HG03045 (cell line): ENCODE data around the gene KDM5B.
"Not testable (repeated sequence)": the region's sequence is repeated elsewhere in the genome, so short reads cannot be mapped to it uniquely, and the experiment has no call there.

Experiments
- ATAC-seq: cut with Tn5 transposase; IDR thresholded peaks from one replicate; pipeline ENCODE4 v1.9.1; 2021; ENCODE audit warnings: mild to moderate bottlenecking, moderate library complexity; ENCODE audit not compliant: unreplicated experiment

KDM5B gene

GRCh38 chr1:202794051-202794740 lies 14.0 kb downstream of the KDM5B start:
- no peak for ATAC-seq

GRCh38 chr1:202791077-202791747 lies 17.0 kb downstream of the KDM5B start:
- ATAC-seq = no peak

GRCh38 chr1:202788800-202789199 lies 19.4 kb downstream of the KDM5B start:
- no peak for ATAC-seq

- no peak for ATAC-seq
Measured at GRCh38 chr1:202786804-202787203, 21.4 kb downstream of the KDM5B start.

- ATAC-seq = no peak
Measured at GRCh38 chr1:202781180-202781579, 27.0 kb downstream of the KDM5B start.

- ATAC-seq = no peak
Measured at GRCh38 chr1:202770135-202770534, 38.1 kb downstream of the KDM5B start.

- ATAC-seq = no peak
Measured at GRCh38 chr1:202765721-202766120, 42.5 kb downstream of the KDM5B start.

- no peak for ATAC-seq
Measured at GRCh38 chr1:202762019-202762418, 46.2 kb downstream of the KDM5B start.

- ATAC-seq = no peak
Measured at GRCh38 chr1:202760589-202760988, 47.6 kb downstream of the KDM5B start.

- no peak for ATAC-seq
Measured at GRCh38 chr1:202756391-202756790, 51.8 kb downstream of the KDM5B start.

GRCh38 chr1:202754293-202754692 lies 53.9 kb downstream of the KDM5B start:
- ATAC-seq = no peak

GRCh38 chr1:202752774-202753173 lies 55.4 kb downstream of the KDM5B start:
- ATAC-seq = no peak

- ATAC-seq = no peak
Measured at GRCh38 chr1:202750761-202751160, 57.5 kb downstream of the KDM5B start.

- no peak for ATAC-seq
Measured at GRCh38 chr1:202750024-202750423, 58.2 kb downstream of the KDM5B start.

GRCh38 chr1:202745323-202745888 lies 62.8 kb downstream of the KDM5B start:
- no peak for ATAC-seq

GRCh38 chr1:202744770-202745169 lies 63.5 kb downstream of the KDM5B start:
- ATAC-seq = not testable (repeated sequence)

GRCh38 chr1:202742496-202742895 lies 65.7 kb downstream of the KDM5B start:
- no peak for ATAC-seq

GRCh38 chr1:202733251-202733650 lies 75.0 kb downstream of the KDM5B start:
- ATAC-seq = no peak

- ATAC-seq = no peak
Measured at GRCh38 chr1:202728951-202729350, 79.3 kb downstream of the KDM5B start.

- no peak for ATAC-seq
Measured at GRCh38 chr1:202725526-202725925, 82.7 kb downstream of the KDM5B start.

- ATAC-seq = no peak
Measured at GRCh38 chr1:202723708-202724107, 84.5 kb downstream of the KDM5B start.

GRCh38 chr1:202723046-202723445 lies 85.2 kb downstream of the KDM5B start:
- not testable (repeated sequence) for ATAC-seq
